IPS-20b (cell line): Measurements from ENCODE around the gene CNPY1.

Experiments used
- H3K27ac ChIP-seq: one replicate; pipeline ENCODE4 v1.5.1; 2013; ENCODE audit warnings: low read length
- H3K27me3 ChIP-seq: 2 replicates; pipeline ENCODE4 v1.6.1; 2013; ENCODE audit warnings: mild to moderate bottlenecking, low read length, inconsistent platforms; ENCODE audit not compliant: insufficient read depth
- H3K36me3 ChIP-seq: 2 replicates; pipeline ENCODE4 v1.6.1; 2013; ENCODE audit warnings: low read depth, mild to moderate bottlenecking, inconsistent platforms, low read length, moderate library complexity; ENCODE audit not compliant: insufficient read depth
- H3K4me1 ChIP-seq: 2 replicates; pipeline ENCODE4 v1.6.1; 2013; ENCODE audit warnings: mild to moderate bottlenecking, control low read depth, inconsistent platforms, low read length, moderate library complexity; ENCODE audit not compliant: insufficient read depth
- H3K4me3 ChIP-seq: 2 replicates; pipeline ENCODE4 v1.5.1; 2013; ENCODE audit warnings: mild to moderate bottlenecking, low read length, inconsistent platforms
- H3K9ac ChIP-seq: 2 replicates; pipeline ENCODE4 v1.6.1; 2013; ENCODE audit warnings: low read depth, mild to moderate bottlenecking, inconsistent platforms, low read length, moderate library complexity
- H3K9me3 ChIP-seq: 2 replicates; pipeline ENCODE4 v1.6.1; 2013; ENCODE audit warnings: mild to moderate bottlenecking, low read depth, low read length, inconsistent platforms; ENCODE audit not compliant: insufficient read depth

The CNPY1 gene

GRCh38 chr7:155536451-155536850 is 9.9 kb downstream of the CNPY1 start:
- Histone ChIP-seq H3K27me3 (peaks cover 86% of the 10 kb centered on the region), H3K36me3 (no peaks in the 10 kb centered on the region), H3K27ac (no peak overlapping the region)

DNA sequence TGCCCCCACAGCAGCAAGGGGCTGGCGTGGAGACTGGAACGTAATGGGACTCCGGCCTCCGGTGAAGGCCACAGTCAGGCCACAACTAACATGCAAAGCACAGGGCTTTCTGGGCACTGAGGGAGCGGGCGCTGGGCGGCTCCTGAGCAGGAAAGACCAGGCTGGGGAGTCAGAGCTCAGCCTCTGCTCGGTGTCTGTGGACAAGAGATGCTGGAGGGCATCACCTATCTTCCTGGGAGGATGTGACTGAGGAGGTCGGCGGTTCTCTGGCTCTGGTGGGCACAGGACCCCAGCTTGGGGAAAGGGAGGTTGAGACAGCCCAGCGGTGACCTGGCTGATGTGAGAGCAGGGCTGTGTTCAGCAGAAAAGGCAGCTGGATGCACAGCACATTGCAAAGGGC is 11.7 kb downstream of the CNPY1 start:
- H3K36me3 ChIP-seq, result no peaks in the 10 kb centered on the region
- peaks cover 93% of the 10 kb centered on the region for H3K27me3 ChIP-seq
- peaks cover 3% of the 10 kb centered on the region; the same call in 1 of the 2 replicates for H3K4me1 ChIP-seq
- no peak overlapping the region for H3K27ac ChIP-seq
- no peaks in the 10 kb centered on the region; the same call in 1 of the 2 replicates for H3K9me3 ChIP-seq
- no peak overlapping the region for H3K4me3 ChIP-seq
- H3K9ac ChIP-seq, result no peak overlapping the region

More at GRCh38 chr7:155536451-155536850, 9.9 kb downstream of the CNPY1 start:
- no peak overlapping the region for H3K9ac ChIP-seq
- peaks cover 3% of the 10 kb centered on the region; the same call in 1 of the 2 replicates for H3K4me1 ChIP-seq
- no peaks in the 10 kb centered on the region; the same call in 1 of the 2 replicates for H3K9me3 ChIP-seq
- H3K4me3 ChIP-seq, result no peak overlapping the region

- H3K9me3 ChIP-seq, result no peaks in the 10 kb centered on the region; the same call in 1 of the 2 replicates
- no peaks in the 10 kb centered on the region for H3K36me3 ChIP-seq
- peaks cover 3% of the 10 kb centered on the region; the same call in 1 of the 2 replicates for H3K4me1 ChIP-seq
- H3K27ac ChIP-seq, result no peak overlapping the region
- H3K27me3 ChIP-seq, result peaks cover 93% of the 10 kb centered on the region
- H3K9ac ChIP-seq, result peak overlapping the region; percentile 28; the same call in 1 of the 2 replicates
- H3K4me3 ChIP-seq, result peak overlapping the region; percentile 71; the same call in 1 of the 2 replicates
Measured at GRCh38 chr7:155533827-155534690, 12.3 kb downstream of the CNPY1 start.

DNA sequence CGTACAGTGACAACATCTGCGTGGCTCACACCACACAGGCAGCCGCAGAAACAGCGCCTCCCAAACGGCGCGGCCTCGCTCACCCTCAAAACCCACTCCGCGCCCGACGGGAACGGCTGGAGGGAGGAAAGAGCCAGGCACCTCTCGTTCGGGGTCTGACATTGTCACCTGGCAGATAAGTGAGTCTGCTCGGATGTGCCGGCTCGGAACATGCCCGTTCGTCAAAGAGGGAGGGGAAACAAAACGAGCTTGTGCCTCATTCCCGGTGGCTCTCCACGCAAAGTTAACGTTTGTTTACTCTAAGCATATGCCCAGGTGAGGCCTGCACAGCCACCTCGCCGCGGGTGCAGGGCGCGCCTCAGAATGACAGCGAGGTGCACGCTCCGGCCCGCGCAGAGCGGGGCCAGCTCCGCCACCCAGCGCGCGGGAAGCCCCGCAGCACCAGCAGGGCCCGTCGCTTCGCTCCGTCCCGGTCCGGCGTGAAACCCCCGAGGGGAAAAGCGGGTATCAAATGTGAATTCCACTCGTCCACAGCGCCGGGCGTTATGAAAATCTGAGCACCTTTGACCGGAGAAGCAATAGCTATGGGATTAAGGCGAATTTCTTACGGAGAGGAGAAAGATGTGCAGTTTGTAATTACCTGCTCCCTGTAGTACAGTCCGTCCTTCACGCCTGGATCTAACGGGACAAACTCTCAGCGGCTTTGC is 13.1 kb downstream of the CNPY1 start:
- peaks cover 92% of the 10 kb centered on the region for H3K27me3 ChIP-seq

DNA sequence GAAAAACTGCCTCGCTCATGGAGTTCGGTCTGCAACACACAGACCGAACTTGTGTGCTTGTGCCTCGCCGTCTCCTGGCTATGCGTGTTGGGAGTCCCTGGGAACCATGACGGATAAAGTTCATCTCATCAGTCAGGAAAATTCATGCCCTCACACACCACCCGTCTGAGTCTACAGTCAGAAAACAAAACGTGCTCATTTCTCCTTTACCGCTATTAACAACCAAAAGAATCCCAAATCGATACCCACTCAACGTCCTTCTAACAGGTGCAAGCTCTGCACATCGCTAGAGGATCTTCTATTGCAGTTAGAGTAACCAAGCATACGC is 13.6 kb downstream of the CNPY1 start:
- H3K9ac ChIP-seq, result no peak overlapping the region
- H3K9me3 ChIP-seq, result no peaks in the 10 kb centered on the region; the same call in 1 of the 2 replicates
- peak overlapping the region; percentile 71; the same call in 1 of the 2 replicates for H3K4me3 ChIP-seq
- no peaks in the 10 kb centered on the region for H3K36me3 ChIP-seq
- peaks cover 92% of the 10 kb centered on the region for H3K27me3 ChIP-seq
- H3K27ac ChIP-seq, result no peak overlapping the region
- peaks cover 3% of the 10 kb centered on the region; the same call in 1 of the 2 replicates for H3K4me1 ChIP-seq

More for the DNA sequence above, 13.1 kb downstream of the CNPY1 start:
- peaks cover 3% of the 10 kb centered on the region; the same call in 1 of the 2 replicates for H3K4me1 ChIP-seq
- H3K9ac ChIP-seq, result peak overlapping the region; percentile 28; the same call in 1 of the 2 replicates
- peak overlapping the region; percentile 71 for H3K4me3 ChIP-seq
- no peaks in the 10 kb centered on the region; the same call in 1 of the 2 replicates for H3K9me3 ChIP-seq
- H3K36me3 ChIP-seq, result no peaks in the 10 kb centered on the region
- no peak overlapping the region for H3K27ac ChIP-seq

DNA sequence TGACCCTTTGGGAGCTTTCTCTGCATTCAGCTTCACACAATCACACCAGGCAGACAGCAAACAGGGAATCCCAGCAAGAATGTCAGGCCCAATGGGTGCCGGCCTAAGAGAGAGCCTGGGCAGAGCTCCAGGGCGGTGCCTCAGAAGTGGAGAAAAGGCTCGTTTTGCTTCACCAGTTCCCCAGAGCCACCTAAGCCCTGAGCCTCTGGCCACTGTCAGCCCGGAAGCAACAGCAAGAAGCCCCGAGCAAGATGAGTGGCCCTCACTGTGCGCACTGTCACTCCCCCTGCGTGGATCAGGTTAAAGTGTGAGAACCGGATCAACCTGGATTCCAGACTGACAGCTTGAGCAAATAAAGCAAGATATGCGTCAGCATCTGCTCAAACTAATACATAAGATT is 14.7 kb downstream of the CNPY1 start:
- peaks cover 3% of the 10 kb centered on the region; the same call in 1 of the 2 replicates for H3K4me1 ChIP-seq
- no peak overlapping the region for H3K9ac ChIP-seq
- no peak overlapping the region for H3K27ac ChIP-seq
- peaks cover 94% of the 10 kb centered on the region for H3K27me3 ChIP-seq
- no peaks in the 10 kb centered on the region for H3K36me3 ChIP-seq
- H3K9me3 ChIP-seq, result no peaks in the 10 kb centered on the region; the same call in 1 of the 2 replicates
- H3K4me3 ChIP-seq, result 0 out of 2 replicates have a peak overlapping the region, but pooled peaks have one; percentile 2

DNA sequence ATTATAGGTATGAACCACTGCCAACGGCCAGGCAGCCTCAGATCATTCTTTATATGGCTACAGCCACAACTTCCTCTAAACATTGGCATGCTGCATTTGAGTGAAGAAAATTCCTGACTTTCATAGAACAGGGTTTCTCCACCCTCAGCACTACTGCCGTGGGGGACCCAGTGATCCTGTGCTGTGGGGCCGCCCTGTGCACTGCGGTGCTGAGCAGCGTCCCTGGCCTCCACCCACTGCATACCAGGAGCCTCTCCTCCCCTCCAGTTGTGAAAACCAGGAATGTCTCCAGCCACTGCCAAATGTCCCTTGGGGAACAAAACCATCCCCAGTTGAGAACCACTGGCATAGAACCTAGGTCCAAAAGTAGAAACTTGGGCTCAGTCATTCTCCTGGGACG is 15.8 kb downstream of the CNPY1 start:
- no peak overlapping the region for H3K27ac ChIP-seq
- H3K9me3 ChIP-seq, result no peaks in the 10 kb centered on the region; the same call in 1 of the 2 replicates
- H3K9ac ChIP-seq, result no peak overlapping the region
- H3K36me3 ChIP-seq, result no peaks in the 10 kb centered on the region
- peaks cover 94% of the 10 kb centered on the region for H3K27me3 ChIP-seq
- peaks cover 3% of the 10 kb centered on the region; the same call in 1 of the 2 replicates for H3K4me1 ChIP-seq
- no peak overlapping the region for H3K4me3 ChIP-seq

- Histone ChIP-seq H3K4me1 (peaks cover 3% of the 10 kb centered on the region; the same call in 1 of the 2 replicates), H3K27me3 (peaks cover 90% of the 10 kb centered on the region), H3K4me3 (no peak overlapping the region)
Measured at GRCh38 chr7:155529845-155530244, 16.5 kb downstream of the CNPY1 start.

DNA sequence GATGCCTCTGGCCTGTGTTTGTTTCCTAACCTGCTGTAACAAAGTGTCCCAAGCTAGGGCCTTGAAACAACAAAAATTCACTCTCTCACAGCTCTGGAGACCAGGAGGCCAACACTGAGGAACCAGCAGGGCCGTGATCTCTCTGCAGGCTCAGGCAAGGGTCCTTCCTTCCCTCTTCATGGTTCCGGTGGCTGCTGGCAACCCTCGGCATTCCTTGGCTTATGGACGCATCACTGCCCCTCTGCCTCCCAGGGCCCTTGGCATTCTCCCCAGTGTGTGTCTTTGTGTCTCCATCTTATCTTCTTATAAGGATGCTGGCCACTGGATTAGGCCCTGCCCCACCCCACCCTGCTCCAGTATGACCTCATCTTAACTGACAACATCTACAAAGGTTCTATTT is 17.0 kb downstream of the CNPY1 start:
- no peaks in the 10 kb centered on the region; the same call in 1 of the 2 replicates for H3K9me3 ChIP-seq
- H3K4me3 ChIP-seq, result no peak overlapping the region
- no peaks in the 10 kb centered on the region for H3K36me3 ChIP-seq
- no peak overlapping the region for H3K9ac ChIP-seq
- no peak overlapping the region for H3K27ac ChIP-seq
- peaks cover 3% of the 10 kb centered on the region; the same call in 1 of the 2 replicates for H3K4me1 ChIP-seq
- peaks cover 86% of the 10 kb centered on the region for H3K27me3 ChIP-seq

More at GRCh38 chr7:155529845-155530244, 16.5 kb downstream of the CNPY1 start:
- Histone ChIP-seq H3K36me3 (no peaks in the 10 kb centered on the region), H3K9ac (no peak overlapping the region), H3K9me3 (no peaks in the 10 kb centered on the region; the same call in 1 of the 2 replicates), H3K27ac (no peak overlapping the region)

DNA sequence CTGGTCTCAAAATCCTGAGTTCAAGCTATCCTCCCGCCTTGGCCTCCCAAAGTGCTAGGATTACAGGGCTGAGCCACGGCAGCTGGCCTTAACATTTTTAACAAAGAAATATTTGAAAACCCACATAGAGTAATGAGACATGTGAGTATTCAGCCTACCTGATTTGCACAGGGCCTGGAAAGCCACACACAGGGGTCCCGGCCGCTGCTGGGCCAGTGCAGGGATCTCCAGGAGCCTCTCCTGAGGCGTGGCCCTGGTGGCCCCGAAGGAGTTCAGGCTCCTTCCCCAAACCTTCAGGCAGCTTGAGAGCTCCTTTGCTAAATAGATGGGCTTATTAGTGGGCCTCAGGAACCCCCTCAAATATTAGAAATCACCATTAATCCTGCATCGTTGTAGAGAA is 18.7 kb downstream of the CNPY1 start:
- no peak overlapping the region for H3K4me3 ChIP-seq
- no peak overlapping the region for H3K27ac ChIP-seq
- no peak overlapping the region for H3K9ac ChIP-seq
- peaks cover 86% of the 10 kb centered on the region for H3K27me3 ChIP-seq
- H3K36me3 ChIP-seq, result no peaks in the 10 kb centered on the region
- H3K9me3 ChIP-seq, result no peaks in the 10 kb centered on the region; the same call in 1 of the 2 replicates
- no peaks in the 10 kb centered on the region for H3K4me1 ChIP-seq

DNA sequence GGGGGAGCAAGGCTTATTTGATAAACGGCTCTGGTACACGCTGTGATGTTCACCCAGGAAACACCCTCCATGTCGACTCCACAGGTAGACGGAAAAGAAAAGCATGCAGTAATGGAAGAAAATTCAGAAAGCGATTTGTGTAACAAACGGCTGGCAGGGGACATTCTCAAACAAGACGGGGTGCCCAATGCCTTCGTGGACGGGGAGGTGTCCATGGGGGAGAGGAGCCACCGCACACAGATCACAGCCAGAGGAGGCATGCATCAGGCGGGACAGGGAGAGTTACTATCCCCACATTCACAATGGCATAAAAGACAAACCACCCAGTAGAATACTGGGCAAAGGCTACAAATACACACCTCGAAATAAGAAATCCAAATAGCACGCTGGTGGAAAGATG is 20.1 kb downstream of the CNPY1 start:
- Histone ChIP-seq H3K4me3 (no peak overlapping the region), H3K9me3 (no peaks in the 10 kb centered on the region), H3K27ac (no peak overlapping the region), H3K4me1 (no peaks in the 10 kb centered on the region), H3K36me3 (no peaks in the 10 kb centered on the region), H3K9ac (no peak overlapping the region), H3K27me3 (peaks cover 81% of the 10 kb centered on the region)
